Measurements from ENCODE around the gene DPH2.
A peak's percentile ranks its signal among the peaks of the same experiment; 100 is the strongest.

DPH2 gene

DNA sequence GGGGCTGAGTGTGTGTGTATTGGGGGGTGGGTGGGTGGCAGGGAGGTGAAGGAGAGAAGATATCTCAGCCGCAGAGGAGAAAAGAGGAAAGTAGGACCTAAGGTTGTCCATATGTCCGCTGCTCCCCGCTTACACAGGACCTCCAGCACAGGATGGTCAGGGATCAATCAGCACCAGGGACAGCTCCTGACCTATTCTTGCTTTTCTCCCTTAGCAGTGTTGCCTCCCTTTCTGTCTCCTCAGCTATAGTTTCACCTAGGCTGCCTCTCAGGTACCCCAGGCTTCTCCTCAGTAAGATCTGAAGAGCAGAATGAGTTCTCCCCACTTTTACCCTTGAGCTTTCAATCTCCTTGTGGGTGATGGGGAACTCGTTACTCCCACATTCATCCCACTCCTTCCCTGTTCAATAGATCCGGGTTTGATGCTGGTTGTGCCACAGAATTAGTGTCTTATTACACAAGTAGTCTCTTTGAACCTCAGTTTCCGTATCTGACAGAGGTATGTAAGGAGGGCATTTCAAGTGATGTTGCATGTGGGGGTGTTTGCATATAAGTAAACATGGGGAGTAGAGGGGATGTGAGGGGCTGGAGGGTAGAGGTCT lies 1.4 kb upstream of the DPH2 start:
- peak; percentile 56 for DNase-seq (ENCODE audit: low spot score)

DNA sequence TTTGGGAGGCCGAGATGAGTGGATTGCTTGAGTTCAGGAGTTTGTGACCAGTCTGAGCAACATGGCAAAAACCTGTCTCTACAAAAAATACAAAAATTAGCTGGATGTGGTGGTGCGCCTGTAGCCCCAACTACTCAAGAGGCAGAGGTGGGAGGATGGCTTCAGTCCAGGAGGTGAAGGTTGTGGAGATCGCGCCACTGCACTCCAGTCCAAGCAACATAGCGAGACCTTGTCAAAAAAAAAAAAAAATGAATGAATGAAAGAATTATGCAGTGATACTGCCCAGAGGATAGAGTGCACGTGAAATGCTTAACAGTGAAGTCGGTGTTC lies 429 bp upstream of the DPH2 start:
- FAIRE-seq, result no peak
- no peak for DNase-seq (ENCODE audit: low spot score)

More for the DNA sequence above, 1.4 kb upstream of the DPH2 start:
- FAIRE-seq, result no peak

DNA sequence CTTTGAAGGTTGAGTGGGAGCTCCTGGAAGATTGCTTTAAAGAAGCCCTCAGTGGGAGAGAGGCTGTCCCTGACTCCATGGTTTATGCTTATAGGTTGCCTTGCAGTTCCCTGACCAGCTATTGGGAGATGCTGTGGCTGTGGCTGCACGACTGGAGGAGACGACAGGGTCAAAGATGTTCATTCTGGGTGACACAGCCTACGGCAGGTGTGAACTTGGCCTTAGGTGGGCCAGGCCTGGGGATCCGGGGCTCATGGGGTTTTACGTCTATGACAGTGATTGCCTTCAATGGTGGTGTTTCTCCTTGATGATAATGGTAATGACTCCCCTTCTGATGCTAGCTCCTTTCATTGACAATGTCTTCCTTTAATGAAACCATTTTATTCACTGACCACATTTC lies 692 bp downstream of the DPH2 start:
- no peak for DNase-seq (ENCODE audit: low spot score)
- FAIRE-seq, result peak; percentile 32

DNA sequence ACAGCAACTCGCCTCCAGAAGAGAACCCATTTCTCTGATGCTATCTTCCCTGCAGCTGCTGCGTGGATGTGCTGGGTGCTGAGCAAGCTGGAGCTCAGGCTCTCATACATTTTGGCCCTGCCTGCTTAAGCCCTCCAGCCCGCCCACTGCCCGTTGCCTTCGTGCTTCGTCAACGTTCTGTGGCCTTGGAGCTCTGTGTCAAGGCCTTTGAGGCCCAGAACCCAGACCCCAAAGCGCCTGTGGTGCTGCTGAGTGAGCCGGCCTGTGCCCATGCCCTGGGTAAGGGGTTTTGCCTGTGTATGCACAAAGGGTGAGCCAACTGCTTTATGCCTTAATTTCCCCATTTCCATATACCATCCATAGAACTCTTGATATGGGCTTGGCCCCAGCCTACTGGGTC lies 1.1 kb downstream of the DPH2 start:
- FAIRE-seq (no peak), DNase-seq (ENCODE audit: low spot score) (no peak)

DNA sequence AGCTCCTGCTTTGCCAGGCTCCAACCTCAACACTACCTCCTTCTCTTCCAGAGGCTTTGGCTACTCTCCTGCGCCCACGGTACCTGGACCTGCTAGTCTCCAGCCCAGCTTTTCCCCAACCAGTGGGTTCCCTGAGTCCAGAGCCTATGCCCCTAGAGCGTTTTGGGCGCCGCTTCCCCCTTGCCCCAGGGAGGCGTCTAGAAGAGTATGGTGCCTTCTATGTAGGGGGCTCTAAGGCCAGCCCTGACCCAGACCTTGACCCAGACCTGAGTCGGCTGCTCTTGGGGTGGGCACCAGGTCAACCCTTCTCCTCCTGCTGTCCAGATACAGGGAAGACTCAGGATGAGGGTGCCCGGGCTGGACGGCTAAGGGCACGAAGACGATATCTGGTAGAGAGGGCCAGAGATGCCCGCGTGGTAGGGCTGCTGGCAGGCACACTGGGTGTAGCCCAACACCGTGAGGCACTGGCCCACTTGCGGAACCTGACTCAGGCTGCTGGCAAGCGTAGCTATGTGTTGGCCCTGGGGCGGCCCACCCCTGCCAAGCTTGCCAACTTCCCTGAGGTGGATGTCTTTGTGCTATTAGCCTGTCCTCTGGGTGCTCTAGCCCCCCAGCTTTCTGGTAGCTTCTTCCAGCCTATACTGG lies 1.6 kb downstream of the DPH2 start:
- DNase-seq (ENCODE audit: low spot score) (no peak), FAIRE-seq (no peak)

DNA sequence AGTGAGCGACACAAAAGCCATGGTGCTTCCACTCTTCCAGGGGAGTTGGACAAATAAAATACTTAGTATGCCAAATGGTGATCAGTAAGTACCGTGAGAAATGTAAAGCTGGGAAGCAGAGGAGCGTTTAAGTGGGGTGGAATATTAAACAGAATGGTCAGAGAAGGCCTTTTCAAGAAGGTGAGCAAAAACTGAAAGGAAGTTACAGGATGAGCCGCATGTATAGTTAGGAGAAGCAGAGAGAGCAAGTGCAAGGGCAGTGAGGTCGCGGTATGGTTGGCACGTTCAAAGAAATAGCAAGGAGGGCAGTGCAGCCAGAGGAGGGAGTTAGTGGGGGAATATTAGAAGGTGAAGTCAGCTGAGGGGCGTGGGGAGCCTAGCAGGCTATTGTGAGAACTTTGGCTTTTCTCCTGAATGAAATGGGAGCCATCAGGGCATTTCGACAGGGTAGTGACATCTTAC lies 4.2 kb downstream of the DPH2 start:
- DNase-seq (ENCODE audit: low spot score) (no peak), FAIRE-seq (no peak)

DNA sequence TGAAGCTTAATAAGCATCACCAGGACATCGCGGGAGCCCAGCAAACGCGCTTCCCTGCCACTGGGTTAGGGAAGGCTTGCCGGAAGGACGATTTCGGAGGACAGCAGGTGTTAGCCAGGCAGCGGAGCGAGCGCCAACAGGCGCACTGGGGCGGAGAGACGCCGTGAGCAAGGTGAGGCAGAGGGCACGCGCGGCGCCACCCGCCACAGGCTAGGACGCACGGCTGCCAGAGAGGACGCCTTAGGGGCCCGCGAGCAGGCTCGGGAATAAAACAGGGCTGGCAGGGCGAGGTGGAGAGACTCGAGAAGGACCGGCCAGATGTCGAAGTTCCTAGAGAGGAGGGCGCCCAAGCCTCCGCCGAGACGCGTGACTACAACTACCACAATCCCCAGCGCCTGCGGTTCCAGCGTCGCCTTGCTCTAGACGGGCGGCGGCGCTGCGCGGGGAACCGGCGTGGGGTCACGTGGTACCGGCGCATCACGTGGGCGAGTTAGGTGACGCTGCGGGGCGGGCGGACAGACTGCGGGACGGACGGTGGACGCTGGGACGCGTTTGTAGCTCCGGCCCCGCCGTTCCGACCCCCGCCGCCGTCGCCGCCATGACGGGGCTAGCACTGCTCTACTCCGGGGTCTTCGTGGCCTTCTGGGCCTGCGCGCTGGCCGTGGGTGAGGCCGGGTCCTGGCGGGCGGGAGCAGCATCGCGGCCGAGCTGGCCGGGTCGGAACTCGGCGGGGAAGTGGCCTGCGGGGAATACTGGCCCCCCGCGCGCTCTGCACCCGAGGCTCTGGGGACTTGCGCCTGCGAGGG lies 4.8 kb downstream of the DPH2 start, which contains the start of gene ATP6V0B:
ATP6V0B (plus strand) TSS at position 518 of the 806 bp plus-strand sequence; CDS start at position 599, 81 bp downstream.
- FAIRE-seq (peak; percentile 99), DNase-seq (ENCODE audit: low spot score) (peak; percentile 99)

DNA sequence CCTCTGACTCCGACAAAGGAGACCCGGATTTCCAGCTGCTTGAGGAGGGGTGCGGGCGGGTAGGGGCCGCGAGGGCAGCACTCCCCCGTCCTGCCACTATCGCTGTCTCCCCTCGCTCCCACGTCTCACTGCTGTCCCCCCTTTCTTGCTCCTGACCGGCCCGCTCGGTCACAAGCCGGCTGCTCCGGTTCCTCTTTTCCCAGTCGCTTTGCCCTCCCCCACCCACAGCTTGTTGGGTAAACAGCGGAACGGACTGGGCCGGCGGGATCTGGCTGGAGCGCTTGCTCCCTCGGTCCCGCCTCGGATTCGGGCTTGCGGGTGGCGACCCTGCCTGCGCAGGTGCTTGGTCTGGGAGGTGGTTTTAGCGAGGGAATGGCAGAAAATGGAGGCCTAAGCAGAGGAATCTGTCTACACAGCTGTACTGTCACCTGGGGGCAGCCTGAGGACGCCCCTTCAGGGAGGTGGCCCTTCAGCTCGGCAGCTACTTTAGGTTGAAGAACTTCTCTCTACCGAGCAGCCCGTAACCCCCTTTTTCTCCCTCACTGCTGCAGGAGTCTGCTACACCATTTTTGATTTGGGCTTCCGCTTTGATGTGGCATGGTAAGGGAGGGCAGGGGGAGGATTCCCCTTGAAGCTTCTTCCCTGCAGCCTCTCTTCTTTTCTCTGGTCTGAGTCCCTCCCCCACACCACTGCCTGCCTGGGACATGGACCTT lies 5.6 kb downstream of the DPH2 start:
- peak; percentile 27 for FAIRE-seq
- no peak for DNase-seq (ENCODE audit: low spot score)

DNA sequence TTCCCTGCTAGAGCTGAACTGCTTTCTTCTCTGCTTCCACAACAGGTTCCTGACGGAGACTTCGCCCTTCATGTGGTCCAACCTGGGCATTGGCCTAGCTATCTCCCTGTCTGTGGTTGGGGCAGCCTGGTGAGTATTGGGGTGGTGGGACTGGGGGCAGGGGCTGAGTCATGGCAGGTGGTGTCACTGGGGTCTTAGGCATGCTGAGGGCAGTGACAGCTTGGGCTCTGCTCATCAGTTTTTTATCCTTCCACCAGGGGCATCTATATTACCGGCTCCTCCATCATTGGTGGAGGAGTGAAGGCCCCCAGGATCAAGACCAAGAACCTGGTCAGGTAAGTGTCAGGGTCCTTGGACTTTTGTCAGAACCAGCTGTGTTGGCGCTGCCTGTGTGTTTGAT lies 6.2 kb downstream of the DPH2 start:
- FAIRE-seq (no peak), DNase-seq (ENCODE audit: low spot score) (no peak)

DNA sequence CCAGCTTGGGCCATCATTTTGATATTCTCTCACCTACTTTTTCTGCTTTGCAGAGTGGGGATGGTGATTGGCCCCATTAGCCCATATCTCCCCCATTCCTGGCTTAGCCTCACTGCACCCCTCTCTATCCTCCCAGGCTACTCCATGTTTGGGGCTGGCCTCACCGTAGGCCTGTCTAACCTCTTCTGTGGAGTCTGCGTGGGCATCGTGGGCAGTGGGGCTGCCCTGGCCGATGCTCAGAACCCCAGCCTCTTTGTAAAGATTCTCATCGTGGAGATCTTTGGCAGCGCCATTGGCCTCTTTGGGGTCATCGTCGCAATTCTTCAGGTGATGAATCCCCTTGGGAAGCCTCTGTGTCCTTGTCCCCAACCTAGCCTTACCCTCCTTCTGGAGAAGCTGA lies 7.1 kb downstream of the DPH2 start:
- no peak for DNase-seq (ENCODE audit: low spot score)
- no peak for FAIRE-seq

DNA sequence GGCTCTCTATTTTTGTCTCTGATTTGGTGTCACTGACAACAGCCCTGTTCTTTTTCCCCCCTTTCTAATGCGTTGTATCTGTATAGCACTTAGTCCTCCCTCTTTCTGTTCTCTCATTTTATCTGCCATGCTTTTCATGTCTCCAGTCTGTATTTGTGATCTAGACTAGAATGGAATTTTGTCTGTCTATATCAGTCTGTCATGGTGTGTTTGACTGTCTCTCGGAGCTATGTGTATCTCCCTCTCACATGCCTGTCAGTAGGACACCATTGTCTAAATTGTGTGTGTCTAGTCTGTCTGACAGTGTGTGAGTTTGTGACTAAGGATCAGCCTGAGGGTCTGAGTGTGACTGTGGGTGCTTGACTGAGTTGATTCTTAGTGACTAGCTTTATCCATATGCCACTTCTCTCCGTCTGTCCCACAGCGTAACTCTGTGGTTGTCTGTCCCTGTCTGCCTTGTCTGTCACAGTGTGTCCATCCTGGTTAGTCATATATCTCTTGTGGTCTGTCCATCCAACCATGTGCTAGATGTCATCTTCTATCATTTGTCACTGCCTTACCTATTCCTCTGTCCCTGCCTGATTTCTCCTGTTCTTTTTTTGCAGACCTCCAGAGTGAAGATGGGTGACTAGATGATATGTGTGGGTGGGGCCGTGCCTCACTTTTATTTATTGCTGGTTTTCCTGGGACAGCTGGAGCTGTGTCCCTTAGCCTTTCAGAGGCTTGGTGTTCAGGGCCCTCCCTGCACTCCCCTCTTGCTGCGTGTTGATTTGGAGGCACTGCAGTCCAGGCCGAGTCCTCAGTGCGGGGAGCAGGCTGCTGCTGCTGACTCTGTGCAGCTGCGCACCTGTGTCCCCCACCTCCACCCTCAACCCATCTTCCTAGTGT lies 7.8 kb downstream of the DPH2 start:
- DNase-seq (ENCODE audit: low spot score) (no peak), FAIRE-seq (peak; percentile 62)

DNA sequence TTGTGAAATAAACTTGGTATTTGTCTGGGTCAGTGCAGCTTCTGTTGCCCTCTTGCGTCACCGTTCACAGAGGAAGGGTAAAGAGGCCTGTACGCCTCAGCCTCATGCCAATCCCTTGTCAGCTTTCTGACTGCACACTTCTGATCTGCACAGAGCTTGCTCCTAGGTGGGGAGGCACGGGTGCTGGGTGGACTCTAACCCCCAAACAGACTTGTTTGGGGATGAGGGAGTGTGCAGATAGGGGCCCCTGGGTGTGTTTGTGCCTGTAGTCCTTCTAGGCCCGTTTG lies 8.4 kb downstream of the DPH2 start:
- FAIRE-seq (no peak), DNase-seq (ENCODE audit: low spot score) (no peak)

DNA sequence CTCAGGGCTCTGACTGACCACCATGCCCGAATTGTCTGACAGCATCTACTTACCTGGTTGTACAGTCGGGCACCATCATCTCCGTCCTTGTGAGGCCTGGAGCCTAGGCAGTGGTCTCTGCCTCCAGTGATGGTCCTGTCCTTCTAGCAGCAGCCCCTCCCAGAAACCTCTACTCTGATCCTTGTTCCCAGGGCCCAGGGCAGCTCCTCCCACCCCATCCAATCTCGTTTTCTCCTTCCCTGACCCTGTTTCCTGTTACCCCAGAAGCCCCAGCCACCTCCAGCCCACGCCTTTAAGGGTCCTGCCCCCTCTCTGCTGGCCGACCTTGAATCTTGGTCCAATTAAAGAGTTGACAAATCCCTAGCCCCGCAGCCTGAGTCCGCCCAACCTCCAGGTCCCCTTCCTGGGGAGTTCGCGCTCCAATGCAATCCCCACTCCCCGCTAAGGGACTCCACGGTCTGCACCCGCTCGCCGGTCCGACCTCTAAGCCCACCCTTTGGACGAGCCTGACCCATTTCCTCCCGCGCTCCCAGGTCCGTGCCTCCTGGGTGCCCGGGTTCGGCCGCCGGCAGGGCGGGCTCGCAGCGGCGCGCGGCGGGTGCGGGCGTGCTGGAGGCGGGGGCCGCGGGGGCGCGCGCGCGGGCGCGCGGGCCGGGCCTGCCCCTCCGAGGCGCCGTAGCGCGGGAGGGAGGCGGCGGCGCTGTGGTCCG lies 8.9 kb downstream of the DPH2 start, which contains the start of gene B4GALT2:
B4GALT2 (plus strand) TSS at position 660 of the 710 bp plus-strand sequence. CDS start 1,951 bp downstream, outside the sequence.
- no peak for FAIRE-seq
- DNase-seq (ENCODE audit: low spot score), result peak; percentile 93

DNA sequence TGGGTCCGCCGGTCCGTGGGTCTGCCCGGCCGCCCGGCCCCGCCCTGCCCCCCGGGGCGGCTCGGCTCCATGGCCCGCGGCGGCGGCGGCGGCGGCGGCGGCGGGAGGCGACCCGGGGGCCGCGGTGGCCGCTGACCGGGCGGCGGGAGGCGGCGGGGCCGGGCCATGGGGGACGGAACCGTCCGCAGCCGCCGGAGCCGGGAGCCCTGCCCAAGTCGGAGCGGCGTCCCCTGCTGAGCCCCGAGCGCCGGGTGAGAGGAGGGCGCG lies 9.4 kb downstream of the DPH2 start:
- no peak for DNase-seq (ENCODE audit: low spot score)
- no peak for FAIRE-seq

DNA sequence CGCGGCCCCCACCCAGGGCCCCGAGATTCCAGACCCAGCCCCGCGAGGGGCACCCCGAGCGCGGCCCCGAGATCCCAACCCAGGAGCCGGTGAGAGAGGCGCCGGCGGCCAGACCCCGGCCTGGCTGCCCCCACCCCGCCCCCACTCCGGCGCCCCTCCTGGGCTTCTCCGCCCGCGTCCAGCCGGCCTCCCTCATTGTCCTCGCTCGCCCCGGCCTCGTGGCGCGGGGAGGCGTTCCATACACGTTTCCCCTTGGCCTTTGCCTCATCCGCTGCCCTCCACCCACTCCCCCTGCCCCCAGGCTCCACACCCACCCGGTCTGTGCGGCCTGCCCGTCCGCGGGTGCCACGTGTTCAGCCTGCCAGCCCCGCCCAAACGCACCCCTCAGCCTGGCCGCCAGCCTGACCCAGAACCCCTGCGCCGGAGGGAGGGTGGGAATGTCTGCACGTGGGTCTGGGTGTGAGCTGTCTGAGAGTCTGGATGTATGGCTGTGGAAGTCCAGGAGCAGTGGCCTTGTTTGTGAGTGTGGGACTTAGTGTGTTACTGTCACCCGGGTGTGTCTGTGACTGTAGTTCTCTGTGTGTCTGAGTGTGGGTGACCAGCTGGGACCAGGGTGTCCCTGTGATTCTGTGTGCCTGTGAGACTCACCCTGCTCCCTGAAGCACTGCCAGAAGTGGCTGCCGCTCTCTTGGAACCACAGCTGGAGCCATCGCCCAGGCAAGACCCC lies 9.9 kb downstream of the DPH2 start:
- peak; percentile 65 for DNase-seq (ENCODE audit: low spot score)
- FAIRE-seq, result peak; percentile 82

DNA sequence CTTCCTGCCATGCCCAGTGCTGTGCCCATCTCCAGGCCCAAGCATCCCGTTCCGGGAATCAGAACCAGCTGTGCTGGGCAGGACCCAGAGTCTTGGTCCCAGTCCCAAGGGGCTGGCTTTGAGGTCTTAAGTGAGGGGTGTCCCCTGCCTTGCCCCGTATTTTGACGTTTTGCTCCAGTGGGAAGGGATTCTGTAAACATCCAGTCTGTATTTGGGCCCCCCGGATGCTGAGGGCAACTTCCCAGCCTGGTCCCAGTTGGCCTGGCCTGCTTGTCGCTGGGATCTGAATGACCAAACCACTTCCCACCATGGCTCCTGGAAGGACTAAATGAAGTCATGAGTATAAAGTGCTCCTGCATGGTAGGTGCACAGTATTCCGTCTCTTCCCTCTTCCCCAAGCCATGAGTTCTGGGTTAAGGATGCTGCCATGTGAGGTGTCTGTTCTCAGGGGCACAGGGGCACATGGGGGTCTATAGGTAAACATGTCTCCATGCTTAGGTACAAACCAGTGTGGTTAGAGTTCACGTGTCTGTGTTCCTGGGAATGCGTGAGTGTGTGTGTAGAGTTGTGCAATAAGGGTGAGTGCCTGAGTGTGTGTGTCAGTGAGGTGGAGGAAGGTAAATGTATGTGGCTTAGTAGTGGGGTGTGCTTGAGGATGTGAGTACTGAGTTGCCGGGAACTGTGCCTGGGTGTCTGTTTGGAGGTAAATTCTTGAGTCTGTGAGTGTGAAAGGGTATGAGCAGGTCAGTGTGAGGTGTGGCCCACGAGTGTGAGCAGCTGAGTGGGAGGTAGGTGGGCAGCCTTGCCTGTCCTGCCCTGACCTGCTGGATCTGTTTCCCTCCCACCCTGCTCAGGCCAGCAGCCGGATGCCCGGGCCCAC lies 10.7 kb downstream of the DPH2 start:
- FAIRE-seq (peak; percentile 96), DNase-seq (ENCODE audit: low spot score) (no peak)

DNA sequence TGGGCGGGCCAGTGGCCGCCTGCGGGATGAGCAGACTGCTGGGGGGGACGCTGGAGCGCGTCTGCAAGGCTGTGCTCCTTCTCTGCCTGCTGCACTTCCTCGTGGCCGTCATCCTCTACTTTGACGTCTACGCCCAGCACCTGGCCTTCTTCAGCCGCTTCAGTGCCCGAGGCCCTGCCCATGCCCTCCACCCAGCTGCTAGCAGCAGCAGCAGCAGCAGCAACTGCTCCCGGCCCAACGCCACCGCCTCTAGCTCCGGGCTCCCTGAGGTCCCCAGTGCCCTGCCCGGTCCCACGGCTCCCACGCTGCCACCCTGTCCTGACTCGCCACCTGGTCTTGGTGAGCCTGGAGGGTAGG lies 11.3 kb downstream of the DPH2 start:
- DNase-seq (ENCODE audit: low spot score), result no peak
- no peak for FAIRE-seq

DNA sequence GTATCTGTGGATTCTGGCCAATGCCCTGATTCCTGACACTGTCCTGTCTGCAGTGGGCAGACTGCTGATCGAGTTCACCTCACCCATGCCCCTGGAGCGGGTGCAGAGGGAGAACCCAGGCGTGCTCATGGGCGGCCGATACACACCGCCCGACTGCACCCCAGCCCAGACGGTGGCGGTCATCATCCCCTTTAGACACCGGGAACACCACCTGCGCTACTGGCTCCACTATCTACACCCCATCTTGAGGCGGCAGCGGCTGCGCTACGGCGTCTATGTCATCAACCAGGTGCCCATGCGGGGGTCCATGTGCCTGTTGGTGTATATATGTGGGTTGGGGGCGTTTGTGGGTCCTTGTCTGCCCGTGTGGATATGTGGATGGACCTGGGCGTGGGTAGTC lies 11.8 kb downstream of the DPH2 start:
- FAIRE-seq, result peak; percentile 81
- DNase-seq (ENCODE audit: low spot score), result no peak

DNA sequence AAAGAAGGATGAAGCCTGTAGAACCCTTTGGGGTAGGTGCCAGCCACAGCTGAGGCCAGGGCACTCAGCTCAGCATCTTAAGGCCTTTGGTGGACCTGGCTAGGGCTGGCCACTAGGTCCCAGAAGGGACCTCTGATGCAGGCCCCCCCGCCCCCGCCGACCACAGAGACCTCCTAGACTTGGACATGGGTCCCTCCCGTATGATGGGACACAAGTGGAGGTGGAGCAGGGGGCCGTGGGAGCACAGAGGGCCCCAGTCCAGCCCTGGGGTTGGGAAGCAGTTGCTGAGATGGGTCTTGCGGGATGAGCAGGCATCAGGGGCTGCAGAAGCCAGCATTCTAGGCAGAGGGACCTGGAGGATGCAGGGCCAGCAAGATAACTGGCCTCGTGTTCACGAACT lies 12.4 kb downstream of the DPH2 start:
- DNase-seq (ENCODE audit: low spot score) (no peak), FAIRE-seq (no peak)
